ENCODE measurements around the gene ASB13.

The ASB13 gene

GRCh38 chr10:5669604-5670003 lies 3.2 kb upstream of the ASB13 start:
- DNase-seq: no peak

DNA sequence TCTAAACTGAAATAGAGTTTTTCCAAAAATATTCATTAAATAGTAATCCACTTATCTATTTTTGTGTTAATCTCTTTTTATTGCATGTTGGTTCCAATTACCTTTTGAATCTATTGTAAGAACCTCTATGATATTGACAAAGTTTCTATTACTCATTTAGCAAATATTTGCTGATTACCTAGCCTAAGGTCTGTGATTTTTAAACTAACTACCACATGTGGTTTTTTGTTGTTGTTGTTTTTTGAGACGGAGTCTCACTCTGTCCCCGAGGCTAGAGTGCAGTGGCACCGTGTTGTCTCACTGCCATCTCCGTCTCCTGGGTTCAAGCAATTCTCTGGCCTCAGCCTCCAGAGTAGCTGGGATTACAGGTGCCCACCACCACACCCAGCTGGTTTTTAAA lies 2.0 kb upstream of the ASB13 start:
- no peak for DNase-seq

DNA sequence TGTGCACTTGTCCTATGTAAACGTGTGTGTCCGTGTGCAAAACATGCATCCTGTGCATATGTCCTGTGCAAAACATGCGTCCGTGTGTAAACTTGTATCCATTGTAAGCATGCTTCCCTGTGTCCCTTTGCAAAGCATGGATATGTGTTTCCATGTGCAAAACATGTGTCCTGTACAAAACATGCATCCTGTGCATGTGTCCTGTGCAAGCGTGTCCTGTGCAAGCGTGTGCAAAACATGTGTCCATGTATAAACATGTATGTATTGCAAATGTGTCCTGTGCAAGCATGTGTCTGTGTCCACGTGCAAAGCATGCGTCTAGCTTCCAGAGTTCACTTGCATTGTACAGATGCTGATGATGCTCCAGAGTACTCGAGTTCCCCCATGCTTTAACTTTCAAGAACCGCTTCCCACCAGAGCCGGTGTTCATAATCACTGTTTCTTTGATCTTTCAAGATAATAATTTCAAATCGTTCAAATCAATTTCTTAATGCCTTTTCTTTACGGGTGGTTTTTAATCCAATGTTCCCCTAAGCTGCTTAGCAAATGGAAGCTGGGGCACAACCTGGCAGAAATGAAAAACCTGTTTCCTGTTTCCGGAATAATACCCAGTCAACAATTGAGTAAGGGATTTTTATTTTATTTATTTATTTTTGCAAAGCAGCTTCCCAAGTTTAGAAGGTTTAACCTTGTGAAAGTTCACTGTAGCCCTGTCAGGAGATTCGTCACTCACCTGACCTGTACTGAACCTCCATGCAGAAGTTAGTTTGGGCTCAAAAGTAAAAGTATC lies 641 bp upstream of the ASB13 start:
- no peak for DNase-seq

DNA sequence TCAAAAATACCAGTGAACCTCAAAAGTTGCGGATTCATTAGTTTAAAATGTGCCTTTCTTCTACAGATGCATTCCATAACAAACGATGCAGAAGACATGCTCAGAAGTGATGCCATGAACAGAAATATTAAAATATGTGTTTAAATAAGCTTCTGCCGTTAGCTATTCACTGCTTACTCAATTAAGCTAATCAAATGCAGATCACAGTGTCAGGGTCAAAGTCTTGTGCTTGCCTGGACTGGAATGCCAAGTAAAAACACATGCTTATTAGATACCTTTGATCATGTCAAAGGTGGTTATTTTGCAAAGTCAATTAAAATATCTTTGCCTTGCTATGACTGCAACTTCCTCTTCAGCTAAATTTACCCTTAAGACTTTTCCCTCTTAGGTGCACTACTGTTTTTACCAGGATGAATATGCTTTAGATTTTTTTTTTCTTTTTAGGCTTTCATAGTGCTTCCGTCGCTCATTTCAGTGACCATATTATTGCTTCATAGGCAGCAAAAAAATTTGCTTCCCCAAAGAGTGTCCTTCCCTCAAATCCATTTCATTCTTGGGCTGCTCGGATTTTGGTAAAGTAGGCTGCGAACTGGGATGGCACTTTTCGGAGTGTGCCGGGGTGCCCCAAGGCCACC lies 905 bp downstream of the ASB13 start:
- peak; percentile 76 for DNase-seq

GRCh38 chr10:5663692-5664427 lies 2.5 kb downstream of the ASB13 start:
- no peak for DNase-seq

- DNase-seq: no peak
These were observed 3.5 kb downstream of the ASB13 start for GRCh38 chr10:5662708-5663579.

DNA sequence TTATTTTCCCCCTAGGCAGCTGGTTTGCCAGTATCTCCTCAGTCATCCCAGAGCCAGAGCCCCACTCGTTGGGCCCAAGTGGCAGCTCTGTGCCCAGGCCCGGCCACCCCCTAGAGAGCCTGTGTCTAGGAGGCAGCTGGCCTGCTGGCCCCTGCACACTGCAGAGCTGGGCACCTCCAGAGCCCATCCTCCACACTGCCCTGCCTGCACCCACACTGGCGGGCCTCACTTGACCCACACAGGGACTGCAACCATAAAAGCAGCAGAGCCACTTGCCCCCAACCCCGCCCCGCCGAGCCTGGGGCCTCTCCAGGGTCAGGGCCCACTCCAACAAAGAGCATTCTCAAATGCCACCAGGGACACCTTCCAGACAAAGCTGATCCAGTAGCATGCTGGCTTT lies 5.4 kb downstream of the ASB13 start:
- no peak for DNase-seq

- peak; percentile 31 for DNase-seq
These were observed 6.5 kb downstream of the ASB13 start for GRCh38 chr10:5659702-5660528.

DNA sequence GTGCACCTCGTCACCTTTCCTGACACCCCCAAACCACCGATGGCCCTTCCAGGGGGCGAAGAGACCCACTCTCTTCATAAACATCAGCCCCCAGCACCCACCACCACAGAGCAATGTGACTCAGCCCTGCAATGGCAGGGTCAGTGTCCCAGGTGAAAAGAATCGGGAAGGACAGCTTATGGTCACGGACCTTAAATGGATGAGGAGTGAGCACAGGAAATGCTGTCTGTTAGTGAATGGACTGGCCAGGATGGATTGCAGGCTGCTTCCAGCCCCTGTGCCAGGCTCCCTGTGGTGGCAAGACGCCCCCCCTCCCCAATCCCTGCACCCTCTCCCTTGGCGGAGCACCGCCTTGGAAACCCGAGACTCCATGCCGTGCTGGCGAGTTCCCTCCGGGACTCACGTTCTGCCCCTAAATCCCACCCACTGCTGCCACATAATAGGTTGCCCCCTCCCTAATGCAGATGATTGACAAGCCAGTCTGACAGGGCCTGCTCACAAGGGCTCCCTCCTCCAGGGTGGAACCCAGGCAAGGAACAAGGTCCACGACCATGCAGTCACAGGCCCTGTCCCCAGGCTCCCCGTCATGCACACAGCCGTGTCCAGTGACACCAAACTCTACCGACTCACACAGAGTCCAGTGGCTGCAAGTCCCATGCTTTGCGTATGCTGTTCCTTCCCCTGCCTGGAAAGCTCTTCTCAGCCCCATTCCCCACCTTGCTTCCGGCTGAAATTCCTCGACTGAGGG lies 7.3 kb downstream of the ASB13 start:
- no peak for DNase-seq

DNA sequence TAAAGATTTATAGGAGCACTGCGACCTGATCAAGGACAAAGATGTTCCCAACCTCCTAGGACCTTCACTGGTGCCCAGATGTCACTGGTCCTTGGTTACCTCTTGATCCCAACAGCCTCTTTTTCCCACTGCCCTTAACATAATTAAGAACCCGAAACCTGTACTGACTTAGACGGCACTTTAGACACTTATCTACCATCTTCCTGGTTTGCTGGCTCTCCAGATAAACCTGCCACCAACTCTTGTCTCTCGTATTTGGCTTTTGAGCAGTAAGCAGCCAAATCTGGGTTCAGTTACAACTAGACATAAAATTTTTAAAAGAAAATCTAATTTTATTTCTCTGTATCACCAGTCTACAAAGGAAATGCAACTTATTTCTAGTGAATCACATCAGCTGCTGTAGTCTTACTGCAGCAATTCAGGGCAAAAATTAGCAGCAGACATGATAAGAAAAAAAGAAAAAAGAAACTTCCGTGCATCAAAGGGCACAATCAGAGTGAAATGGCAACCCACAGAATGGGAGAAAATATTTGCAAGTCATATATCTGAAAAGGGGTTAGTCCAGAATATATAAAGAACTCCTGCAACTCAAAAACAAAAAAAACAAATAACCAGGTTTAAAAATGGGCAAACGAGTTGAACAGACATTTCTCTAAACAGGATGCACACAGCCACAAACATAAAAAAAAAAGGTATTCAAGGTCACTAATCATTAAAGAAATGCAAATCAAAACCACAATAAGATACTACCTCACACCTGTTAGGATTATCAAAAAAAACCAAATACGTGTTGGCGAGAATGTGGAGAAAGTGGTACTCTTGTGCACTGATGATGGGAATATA lies 9.4 kb downstream of the ASB13 start:
- no peak for DNase-seq

DNA sequence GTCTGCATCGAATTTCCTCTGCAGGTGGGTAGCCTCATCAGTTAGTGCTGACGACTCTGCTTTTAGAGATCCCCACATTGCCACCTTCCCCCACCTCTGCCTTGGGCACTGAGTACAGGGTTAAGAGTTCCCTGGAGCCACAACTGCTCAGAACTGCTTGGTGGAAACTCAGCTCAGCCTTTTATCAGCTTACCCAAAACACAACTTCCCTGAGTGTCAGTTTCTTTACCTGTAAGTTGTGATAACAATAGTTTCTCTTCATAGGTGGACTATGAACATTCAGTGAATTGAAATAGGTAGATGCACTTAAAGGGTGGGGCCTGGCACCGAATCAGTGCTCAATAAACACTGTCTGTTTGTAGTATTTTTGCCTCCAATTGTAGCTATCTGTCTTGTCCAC lies 11.3 kb downstream of the ASB13 start:
- no peak for DNase-seq

DNA sequence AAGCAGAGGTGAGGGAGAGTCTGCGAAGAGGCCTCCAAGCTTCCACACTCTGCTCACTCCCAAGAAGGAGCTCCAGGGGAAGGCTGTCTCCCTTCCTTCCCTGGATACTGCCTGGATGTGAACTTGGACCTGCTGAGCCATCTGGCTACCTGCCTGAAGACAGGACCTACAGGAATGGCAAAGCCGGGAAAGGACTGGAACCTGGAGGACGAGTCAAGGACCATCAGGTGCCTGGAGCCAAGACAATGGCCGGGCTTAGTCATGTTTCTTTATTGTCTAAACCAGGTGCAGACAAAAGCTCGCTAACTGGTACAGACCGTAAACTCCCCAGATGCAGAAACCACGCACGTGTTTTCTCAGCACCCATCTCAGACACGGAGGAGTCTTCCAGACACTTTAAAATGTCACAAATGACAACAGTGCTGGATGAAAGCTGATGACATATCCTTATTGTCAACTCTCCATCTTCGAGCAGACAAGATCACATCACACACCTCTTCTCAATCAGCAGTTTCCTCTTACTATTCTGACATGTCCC lies 12.1 kb downstream of the ASB13 start:
- no peak for DNase-seq

GRCh38 chr10:5652746-5653145 lies 13.6 kb downstream of the ASB13 start:
- no peak for DNase-seq

GRCh38 chr10:5651388-5651764 lies 15.0 kb downstream of the ASB13 start:
- no peak for DNase-seq

DNA sequence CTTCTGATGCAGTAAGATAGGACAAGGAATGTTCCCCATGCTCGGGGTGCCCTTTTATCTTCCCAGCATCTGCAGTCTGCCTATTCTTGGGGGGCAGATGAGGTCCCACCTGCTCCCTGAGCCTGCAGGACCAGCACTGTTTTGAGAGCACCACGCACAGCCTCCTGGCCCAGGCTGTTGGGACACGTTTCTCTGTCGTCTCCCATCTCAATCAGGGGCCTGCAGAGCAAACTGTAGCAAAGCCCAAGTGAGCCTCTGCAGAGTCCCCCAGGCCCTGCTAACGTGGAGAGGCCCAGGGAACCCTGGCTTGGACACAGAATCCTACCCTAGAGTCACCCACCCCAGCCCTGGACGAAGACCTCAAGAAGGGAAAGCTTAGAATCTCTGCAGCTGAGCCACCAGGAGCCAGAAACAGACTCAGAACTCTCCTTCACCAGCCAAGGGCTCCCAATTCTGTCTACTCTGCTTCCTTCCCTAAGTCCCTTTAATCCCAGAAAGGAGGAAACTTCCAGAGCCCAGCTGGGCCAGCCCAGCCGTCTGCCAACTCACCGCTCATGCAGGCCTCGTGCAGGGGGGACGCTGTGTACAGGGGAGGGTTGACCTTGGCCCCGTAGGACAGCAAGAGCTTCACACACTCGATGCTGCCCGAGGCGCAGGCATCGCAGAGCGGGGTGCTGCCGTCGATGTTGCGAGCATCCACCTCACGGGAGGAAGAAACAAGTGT lies 15.6 kb downstream of the ASB13 start:
- DNase-seq: no peak

GRCh38 chr10:5649746-5650145 lies 16.6 kb downstream of the ASB13 start:
- DNase-seq: no peak

DNA sequence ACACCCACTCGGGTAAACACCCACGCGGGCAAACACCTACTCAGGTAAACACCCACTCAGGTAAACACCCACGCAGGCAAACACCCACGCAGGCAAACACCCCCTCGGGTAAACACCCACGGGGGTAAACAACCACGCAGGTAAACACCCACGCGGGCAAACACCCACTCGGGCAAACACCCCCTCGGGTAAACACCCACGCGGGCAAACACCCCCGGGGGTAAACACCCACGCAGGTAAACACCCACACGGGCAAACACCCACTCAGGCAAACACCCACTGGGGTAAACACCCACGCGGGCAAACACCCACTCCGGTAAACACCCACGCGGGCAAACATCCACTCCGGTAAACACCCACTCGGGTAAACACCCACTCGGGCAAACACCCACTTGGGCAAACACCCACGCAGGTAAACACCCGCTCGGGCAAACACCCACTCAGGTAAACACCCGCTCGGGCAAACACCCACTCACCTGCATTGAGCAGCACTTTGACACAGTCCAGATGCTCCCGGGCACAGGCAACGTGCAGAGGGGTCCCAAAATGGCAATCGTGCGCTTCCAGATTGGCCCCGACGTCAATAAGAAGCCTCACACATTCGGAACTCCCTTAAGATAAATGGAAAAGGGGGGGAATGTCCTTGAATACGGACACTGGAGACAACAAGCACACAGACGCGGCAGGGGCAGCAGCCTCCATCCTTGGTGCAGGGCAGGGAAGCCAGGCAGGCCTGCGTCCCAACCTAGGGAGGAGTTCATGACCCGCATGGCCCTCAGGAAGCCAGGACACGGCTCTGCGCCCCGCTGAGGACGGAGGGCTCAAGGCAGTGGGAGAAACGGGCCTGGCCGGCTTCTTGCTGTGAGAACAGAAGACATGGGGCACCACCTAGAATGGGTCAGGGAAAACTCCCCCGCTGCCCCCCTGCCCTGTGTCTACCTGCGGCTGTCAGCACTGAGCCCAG lies 17.6 kb downstream of the ASB13 start:
- no peak for DNase-seq
